Upper lobe of right lung (tissue), 1 donor: Measurements from ENCODE around the gene RAB31. TPM values are rescaled to one million over a fixed set of nuclear protein-coding genes. Genes with fewer than 3 reads are reported as not detected.
A peak's percentile ranks its signal among the peaks of the same experiment; 100 is the strongest.

Experiments
- ATAC-seq: fragments of 200-7000 bp; cut with Tn5 transposase; one replicate; pipeline ENCODE4 v1.9.1; 2020; ENCODE audit warnings: mild to moderate bottlenecking, moderate library complexity
- DNase-seq: peaks from one replicate; pipeline ENCODE4 v3.0.0-alpha.2; 2020
- H3K27ac ChIP-seq: fragments of 200-600 bp; one replicate; pipeline ENCODE4 v1.8.0; 2022
- H3K27me3 ChIP-seq: fragments of 200-600 bp; one replicate; pipeline ENCODE4 v1.8.0; 2022; ENCODE audit warnings: mild to moderate bottlenecking
- H3K36me3 ChIP-seq: fragments of 200-600 bp; one replicate; pipeline ENCODE4 v1.8.0; 2022
- H3K4me1 ChIP-seq: fragments of 200-600 bp; one replicate; pipeline ENCODE4 v1.8.0; 2022
- H3K4me3 ChIP-seq: fragments of 200-600 bp; one replicate; pipeline ENCODE4 v1.8.0; 2022; ENCODE audit warnings: mild to moderate bottlenecking
- H3K9me3 ChIP-seq: fragments of 200-600 bp; one replicate; pipeline ENCODE4 v1.8.0; 2022
- intact Hi-C: fragments of 100-400 bp; cut with DNase I; formaldehyde crosslinking; loops from one replicate; pipeline ENCODE4 v1.11.0; 2022
- total RNA-seq: library from RNA; stranded (reverse); fragmentation: NEBNext Ultra II Directional; extraction: Animal tissue kit (Norgen Biotek cat#: 25700); gene quantifications from one replicate; pipeline ENCODE4 v1.2.1, GENCODE V29; 2021
- TF ChIP-seq, protein P1 (sequence below): fragments of 200-600 bp; IDR thresholded peaks from one replicate; pipeline ENCODE4 v1.8.0; 2022; ENCODE audit warnings: antibody characterized with exemption
- donor health status: DM: no; HTN: yes; CAD: no; lungs with severe emphysema.

The RAB31 gene
- total RNA-seq, 1 donor from 2014 or later = 137 TPM

DNA sequence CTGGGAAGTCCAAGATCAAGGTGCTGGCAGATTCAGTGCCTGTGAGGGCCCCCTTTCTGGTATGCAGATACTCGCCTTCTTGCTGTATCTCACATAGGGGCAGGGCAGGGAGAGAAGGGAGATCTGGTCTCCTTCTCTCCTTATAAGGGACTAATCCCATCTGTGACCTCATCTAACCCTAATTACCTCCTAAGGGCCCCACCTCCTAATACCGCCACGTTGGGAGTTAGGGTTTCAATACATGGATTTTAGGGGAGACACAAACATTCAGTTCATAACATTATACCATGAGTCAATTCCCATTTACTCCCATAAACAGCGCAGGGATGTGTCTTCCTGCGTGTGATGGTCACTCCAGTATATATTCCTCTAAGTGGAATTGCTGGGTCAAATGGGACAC, 103.9 kb downstream of the RAB31 start:
- intact Hi-C loops = no loop called here
- ATAC-seq = no peak
- Histone ChIP-seq H3K4me1 (peaks cover 17% of the 10 kb centered on the region), H3K9me3 (no peaks in the 10 kb centered on the region), H3K27ac (no peak overlapping the region), H3K36me3 (peaks cover 4% of the 10 kb centered on the region), H3K4me3 (no peak overlapping the region), H3K27me3 (no peaks in the 10 kb centered on the region)
- DNase-seq = no peak
- TF ChIP-seq, protein P1, sequence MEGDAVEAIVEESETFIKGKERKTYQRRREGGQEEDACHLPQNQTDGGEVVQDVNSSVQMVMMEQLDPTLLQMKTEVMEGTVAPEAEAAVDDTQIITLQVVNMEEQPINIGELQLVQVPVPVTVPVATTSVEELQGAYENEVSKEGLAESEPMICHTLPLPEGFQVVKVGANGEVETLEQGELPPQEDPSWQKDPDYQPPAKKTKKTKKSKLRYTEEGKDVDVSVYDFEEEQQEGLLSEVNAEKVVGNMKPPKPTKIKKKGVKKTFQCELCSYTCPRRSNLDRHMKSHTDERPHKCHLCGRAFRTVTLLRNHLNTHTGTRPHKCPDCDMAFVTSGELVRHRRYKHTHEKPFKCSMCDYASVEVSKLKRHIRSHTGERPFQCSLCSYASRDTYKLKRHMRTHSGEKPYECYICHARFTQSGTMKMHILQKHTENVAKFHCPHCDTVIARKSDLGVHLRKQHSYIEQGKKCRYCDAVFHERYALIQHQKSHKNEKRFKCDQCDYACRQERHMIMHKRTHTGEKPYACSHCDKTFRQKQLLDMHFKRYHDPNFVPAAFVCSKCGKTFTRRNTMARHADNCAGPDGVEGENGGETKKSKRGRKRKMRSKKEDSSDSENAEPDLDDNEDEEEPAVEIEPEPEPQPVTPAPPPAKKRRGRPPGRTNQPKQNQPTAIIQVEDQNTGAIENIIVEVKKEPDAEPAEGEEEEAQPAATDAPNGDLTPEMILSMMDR = no peak

- DNase-seq (no peak), ATAC-seq (peak; percentile 74)
- TF ChIP-seq, protein P1 = no peak
- Histone ChIP-seq H3K27ac (no peak overlapping the region), H3K4me1 (peaks cover 4% of the 10 kb centered on the region), H3K9me3 (no peaks in the 10 kb centered on the region), H3K4me3 (no peak overlapping the region), H3K36me3 (peaks cover 4% of the 10 kb centered on the region), H3K27me3 (no peaks in the 10 kb centered on the region)
- intact Hi-C loops = no loop called here
These were observed 106.3 kb downstream of the RAB31 start for GRCh38 chr18:9814431-9814830.

- Histone ChIP-seq H3K4me3 (no peak overlapping the region), H3K9me3 (no peaks in the 10 kb centered on the region), H3K4me1 (peaks cover 4% of the 10 kb centered on the region), H3K27me3 (no peaks in the 10 kb centered on the region), H3K36me3 (peaks cover 4% of the 10 kb centered on the region), H3K27ac (no peak overlapping the region)
- TF ChIP-seq, protein P1 = no peak
- DNase-seq (no peak), ATAC-seq (no peak)
- intact Hi-C loops = no loop called here
These were observed 109.2 kb downstream of the RAB31 start for GRCh38 chr18:9817286-9817685.

DNA sequence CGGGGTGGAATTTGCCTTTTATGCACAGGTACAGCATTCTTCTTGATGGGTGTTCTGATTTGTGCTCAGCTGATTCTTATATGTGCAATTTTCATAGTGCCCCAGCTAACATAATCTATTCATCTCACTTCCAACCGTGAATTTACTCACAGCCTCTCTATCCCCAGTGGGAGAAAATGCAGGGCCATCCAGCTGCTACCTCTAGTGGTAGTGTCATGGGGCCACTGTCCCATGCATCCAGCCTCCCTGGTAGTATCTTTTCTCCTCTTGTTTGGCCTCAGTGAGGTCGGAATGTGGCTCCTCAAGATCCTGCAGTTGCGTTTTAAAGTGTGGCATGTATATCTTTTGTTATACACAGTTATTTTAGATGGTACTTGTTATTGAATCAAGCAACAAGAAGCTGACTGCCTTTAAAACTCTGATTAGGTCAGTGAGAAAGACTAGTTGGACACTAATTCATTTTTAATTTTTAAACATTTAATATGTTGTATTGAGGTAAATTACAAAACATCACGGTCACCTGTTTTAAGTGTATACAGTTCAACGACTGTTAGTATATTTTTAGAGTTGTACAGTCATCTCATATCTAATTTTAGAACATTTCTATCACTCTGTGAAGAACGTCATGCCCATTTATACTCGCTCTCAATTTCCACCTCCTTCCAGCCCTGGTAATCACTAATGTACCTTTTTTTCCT, 109.8 kb downstream of the RAB31 start:
- Histone ChIP-seq H3K4me1 (peaks cover 4% of the 10 kb centered on the region), H3K9me3 (no peaks in the 10 kb centered on the region), H3K27me3 (no peaks in the 10 kb centered on the region), H3K36me3 (peaks cover 4% of the 10 kb centered on the region), H3K27ac (no peak overlapping the region), H3K4me3 (no peak overlapping the region)
- TF ChIP-seq, protein P1 = no peak
- intact Hi-C loops = no loop called here
- ATAC-seq (no peak), DNase-seq (no peak)

GRCh38 chr18:9818423-9818734, 110.3 kb downstream of the RAB31 start:
- no peak for DNase-seq
- no peak overlapping the region for H3K4me3 ChIP-seq
- peaks cover 4% of the 10 kb centered on the region for H3K36me3 ChIP-seq
- TF ChIP-seq, protein P1 = no peak
- peaks cover 4% of the 10 kb centered on the region for H3K4me1 ChIP-seq
- H3K27me3 ChIP-seq = no peaks in the 10 kb centered on the region
- intact Hi-C loops = no loop called here
- H3K9me3 ChIP-seq = no peaks in the 10 kb centered on the region
- no peak overlapping the region for H3K27ac ChIP-seq
- no peak for ATAC-seq

- intact Hi-C loops = no loop called here
- TF ChIP-seq, protein P1 = no peak
- no peak overlapping the region for H3K4me3 ChIP-seq
These were observed 112.0 kb downstream of the RAB31 start for GRCh38 chr18:9820127-9820526.

More at GRCh38 chr18:9820127-9820526, 112.0 kb downstream of the RAB31 start:
- DNase-seq (no peak), ATAC-seq (no peak)
- no peaks in the 10 kb centered on the region for H3K36me3 ChIP-seq
- H3K4me1 ChIP-seq = peaks cover 17% of the 10 kb centered on the region
- no peak overlapping the region for H3K27ac ChIP-seq
- no peaks in the 10 kb centered on the region for H3K9me3 ChIP-seq
- H3K27me3 ChIP-seq = no peaks in the 10 kb centered on the region
